HG02623 (cell line): ENCODE measurements around the gene TERT.

Experiments used
- ATAC-seq: cut with Tn5 transposase; IDR thresholded peaks from one replicate; pipeline ENCODE4 v1.9.1; 2021; ENCODE audit warnings: moderate library complexity; ENCODE audit not compliant: unreplicated experiment

TERT gene

DNA sequence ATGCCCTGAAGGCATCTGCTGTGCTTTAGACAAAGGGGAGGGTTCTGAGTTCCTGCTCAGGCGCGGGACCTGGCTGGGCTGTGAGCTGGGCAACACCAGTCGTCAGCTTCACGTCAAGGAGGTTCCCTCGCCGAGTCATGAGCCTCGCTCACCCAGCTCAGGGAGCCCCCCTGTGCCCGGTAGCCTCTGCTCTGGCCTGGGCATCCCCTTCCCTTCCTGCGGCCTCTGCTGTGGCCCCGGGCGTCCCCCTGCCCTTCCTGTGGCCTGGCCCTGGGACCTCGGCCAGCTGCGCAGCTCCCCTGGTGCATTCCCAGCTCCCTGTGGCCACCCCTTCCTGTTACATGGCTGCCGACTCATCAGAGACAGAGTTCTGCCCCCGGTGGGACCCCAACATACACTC lies 29.8 kb downstream of the TERT start:
- no peak for ATAC-seq

DNA sequence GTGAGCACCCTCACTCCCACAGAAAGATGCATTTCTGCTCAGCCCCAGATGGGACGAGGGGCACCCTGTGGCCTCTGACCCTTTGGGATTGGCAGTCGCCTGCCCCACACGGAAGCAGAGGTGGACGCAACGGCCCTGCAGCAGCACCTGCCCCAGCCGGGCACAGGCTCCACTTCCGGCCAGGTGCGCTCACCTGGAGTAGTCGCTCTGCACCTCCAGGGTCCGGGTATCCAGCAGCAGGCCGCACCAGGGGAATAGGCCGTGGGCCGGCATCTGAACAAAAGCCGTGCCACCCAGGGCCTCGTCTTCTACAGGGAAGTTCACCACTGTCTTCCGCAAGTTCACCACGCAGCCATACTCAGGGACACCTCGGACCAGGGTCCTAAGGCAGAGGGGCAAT lies 30.7 kb downstream of the TERT start:
- ATAC-seq = no peak

DNA sequence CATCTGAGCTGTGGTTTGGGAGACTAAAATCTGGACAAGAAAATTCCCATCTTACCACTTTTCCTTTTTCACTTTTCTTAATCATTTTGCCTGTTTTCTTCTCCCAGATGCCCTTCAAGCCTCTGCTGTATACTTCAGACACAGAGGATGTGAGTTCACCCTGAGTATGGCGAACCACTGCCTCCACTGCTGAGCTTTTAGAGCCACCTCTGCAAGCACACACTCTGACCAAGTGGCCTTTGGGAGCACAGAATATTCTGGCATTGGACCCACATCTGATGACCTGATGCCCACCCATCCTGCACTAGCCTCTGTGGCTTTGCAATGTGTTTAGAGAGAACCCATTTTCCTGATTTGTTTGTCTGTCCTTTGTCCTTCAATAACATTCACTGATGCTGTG lies 32.5 kb downstream of the TERT start:
- no peak for ATAC-seq

DNA sequence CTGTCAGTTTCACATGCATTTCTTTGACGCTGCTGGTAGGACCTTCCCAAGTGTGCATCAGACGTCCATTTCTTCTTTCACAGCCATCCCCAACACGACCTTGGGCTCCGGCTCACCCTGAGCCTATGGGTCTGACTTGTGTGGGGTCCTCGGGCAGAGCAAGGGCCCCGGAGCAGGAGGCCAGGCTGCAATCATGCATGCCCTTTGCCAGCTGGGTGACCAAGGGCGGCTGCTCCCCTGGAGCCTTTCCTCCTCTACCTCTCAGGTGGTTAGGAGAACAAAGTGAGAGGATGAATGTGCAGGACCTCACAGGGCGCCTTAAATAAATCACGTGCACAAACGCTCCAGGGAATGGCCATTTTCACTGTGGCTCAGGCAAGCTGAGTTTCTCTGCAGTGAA lies 33.2 kb downstream of the TERT start:
- ATAC-seq = no peak

DNA sequence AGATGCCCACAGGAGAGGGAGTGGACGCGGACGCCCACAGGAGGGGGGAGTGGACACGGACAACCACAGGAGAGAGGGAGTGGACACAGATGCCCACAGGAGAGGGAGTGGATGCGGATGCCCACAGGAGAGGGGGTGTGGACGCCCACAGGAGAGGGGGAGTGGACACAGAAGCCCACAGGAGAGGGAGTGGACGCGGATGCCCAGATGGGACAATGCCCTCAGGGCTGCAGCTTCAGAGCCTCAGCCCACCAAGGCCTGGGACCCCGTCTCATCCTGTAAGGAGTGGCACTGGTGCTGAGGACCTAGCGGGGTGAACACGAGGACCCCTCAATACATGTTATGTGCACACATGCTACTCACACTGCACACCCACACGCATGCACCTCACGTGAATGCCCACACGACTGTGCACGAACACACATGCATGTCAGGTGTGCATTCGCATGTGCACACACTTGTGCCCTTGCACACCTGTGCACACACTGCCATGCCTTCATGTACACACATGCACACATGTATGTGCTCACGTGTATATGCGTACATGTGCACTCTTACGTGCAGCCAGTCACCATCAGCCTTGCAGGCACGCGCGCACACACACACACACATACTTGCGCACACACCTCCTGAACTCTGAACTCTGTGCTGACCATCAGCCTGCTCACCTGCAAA lies 34.9 kb downstream of the TERT start:
- no peak for ATAC-seq

DNA sequence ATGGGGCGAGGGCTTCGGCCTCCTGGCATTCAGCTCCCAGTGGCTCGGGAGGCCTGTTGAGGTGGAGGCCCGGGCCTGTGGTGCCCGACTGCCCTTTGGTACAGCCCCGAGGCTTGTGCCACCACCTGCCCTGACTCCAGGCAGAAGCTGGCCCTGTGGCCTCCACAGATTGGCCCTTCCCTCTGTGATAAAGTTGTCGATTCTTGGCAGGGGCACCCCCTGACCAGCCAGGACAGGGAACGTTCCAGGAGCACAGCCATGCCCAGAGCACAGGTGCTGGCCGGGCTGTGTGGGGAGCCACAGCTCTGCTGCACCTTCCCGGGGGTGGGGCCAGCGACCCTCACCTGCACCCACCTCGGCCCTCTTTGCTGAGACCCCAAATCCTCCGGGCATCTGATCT lies 37.0 kb downstream of the TERT start:
- ATAC-seq = no peak

DNA sequence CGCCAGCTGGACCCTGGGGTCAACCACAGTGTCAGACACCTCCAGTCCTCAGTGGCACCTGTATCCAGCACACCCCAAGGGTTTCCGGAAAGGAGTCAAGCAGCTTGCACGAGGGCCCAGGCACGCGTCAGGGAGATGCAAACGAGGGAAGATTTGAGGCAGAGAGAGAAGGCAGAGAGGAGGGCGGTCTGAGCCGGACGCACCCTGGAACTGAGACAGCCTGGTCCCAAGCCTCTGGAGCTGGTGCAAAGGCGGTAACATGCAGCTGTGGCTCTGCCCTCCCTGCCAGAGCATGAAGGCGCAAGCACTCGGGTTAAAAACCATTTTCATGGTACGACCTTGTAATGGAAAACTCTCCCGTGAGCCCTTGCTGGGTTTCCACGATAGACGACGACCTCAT lies 37.5 kb downstream of the TERT start:
- no peak for ATAC-seq

DNA sequence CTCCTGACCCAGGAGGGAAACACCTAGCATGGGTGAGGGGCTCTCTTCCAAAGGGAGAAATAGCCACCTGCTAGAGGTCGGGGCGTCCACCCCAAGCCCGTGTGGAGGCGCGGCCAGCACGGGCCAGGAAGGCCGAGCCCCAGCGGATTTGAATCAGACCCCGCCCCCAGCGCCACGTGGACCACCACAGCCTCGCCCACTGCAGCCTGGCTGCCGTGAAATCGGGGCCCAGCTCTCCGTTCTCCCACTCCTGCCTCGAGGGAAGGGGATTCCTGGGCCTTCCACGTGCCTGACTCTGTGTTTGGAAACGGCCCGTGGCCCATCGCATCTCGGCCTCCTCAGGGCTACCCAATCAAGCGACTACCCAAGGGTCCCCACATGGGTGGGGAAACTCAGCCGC lies 38.1 kb downstream of the TERT start:
- no peak for ATAC-seq

DNA sequence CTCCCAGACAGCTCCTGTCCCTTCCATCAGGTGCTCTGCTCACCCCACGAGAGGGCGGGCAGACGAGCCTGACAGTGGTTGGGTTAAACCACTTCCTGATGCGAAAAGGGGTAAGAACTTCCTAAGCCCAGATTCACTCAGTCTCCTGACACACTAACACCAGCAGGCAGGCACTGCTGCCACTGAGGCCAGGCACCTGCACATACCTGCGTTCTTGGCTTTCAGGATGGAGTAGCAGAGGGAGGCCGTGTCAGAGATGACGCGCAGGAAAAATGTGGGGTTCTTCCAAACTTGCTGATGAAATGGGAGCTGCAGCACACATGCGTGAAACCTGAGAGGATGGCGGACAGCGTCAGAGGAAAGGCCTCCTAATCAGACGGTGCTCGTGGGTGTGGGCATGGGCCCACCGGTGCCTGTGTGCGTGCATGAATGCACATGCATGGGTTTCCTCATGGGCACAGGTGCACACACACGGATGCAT lies 39.7 kb downstream of the TERT start:
- ATAC-seq = no peak

DNA sequence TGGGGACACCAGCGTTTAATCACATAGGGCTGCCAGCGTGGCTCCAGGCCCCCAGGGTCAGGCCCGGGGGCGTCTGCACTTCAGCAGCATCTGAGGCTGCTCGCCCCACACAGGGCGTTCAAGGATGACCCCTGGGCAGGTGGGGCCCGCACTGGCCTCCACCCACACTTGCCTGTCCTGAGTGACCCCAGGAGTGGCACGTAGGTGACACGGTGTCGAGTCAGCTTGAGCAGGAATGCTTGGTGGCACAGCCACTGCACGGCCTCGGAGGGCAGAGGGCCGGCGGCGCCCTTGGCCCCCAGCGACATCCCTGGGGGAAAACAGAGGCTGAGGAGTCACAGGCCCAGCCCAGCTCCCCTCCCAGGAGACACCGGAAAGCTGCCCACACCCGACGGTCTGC lies 40.7 kb downstream of the TERT start:
- ATAC-seq = no peak

DNA sequence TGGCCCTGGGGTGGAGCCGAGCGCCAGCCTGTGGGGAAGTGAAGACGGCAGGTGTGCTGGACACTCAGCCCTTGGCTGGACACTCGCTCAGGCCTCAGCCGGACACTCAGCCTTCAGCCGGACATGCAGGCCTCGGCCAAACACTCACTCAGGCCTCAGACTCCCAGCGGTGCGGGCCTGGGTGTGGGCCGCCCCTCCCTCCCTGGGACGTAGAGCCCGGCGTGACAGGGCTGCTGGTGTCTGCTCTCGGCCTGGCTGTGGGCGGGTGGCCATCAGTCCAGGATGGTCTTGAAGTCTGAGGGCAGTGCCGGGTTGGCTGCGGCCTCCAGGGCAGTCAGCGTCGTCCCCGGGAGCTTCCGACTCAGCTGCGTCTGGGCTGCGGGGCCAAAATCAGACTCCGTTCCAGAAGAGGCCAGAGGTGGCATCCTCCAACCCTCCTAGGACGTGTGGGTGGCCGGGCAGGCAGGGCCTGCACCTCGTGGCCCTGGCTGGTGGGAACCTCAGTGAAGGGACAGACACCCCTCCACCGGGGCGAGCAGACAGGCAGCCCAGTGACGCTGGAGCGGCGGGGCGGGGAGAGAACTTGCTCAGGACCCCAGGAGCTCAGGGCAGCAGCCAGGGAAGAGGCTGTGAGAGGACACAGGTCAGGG lies 41.3 kb downstream of the TERT start:
- no peak for ATAC-seq

DNA sequence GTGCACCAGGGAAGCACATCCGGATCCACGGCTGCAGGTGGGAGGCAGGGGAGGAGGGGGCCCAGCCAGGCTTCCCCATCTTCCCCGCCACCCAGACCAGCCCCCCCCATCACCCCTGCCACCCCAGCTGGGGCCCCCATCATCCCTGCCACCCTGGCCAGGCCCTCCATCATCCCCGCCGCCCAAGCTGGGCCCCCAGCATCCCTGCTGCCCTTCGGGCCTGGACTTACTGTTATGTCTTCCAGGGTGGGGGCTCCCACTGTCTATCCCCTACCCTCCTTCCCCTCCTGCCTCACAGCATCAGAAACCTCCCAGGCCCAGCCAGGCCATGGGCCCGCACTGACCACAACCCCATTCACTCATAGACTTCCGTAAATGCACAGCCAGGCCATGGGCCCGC lies 42.2 kb downstream of the TERT start:
- no peak for ATAC-seq

DNA sequence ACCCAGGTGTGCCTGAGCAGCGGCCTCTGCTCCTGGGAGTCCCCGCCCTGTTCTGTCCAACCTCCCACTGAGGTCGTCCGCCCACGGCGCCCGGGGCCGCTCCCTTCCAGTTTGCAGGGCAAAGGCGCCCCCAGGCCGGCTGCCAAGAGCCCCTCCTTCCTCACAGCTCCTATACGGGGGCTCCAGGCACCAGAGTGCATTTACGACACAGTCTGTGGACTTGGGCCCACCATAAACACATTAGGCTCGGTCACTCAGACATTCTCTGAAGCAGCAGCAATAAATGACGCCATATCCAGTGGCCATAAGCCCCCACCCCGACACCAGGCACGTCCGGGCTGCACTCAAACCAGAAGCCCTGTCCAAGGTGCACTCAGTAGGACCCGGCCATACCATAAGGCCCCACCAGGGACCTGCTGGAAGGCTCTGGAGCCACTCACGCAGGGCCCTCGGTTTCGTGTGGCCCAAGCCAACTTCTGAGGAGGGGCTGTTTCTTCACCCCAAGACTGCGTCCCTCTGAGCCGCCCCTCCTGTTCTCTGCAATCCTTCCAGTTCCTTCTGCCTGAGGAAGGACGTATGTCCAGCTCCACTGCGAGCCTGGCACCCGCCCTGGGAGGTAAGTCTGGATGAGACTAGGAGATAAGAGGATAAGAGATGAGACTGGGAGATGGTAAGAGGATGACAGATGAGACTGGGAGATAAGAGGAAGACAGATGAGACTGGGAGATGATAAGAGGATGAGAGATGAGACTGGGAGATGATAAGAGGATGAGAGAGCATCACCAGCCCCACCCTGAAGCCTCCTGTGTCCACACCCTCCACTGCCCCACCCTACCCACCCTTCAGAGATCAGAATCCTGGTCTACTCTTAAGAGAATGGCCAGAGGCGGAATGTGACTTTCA lies 42.9 kb downstream of the TERT start:
- no peak for ATAC-seq

DNA sequence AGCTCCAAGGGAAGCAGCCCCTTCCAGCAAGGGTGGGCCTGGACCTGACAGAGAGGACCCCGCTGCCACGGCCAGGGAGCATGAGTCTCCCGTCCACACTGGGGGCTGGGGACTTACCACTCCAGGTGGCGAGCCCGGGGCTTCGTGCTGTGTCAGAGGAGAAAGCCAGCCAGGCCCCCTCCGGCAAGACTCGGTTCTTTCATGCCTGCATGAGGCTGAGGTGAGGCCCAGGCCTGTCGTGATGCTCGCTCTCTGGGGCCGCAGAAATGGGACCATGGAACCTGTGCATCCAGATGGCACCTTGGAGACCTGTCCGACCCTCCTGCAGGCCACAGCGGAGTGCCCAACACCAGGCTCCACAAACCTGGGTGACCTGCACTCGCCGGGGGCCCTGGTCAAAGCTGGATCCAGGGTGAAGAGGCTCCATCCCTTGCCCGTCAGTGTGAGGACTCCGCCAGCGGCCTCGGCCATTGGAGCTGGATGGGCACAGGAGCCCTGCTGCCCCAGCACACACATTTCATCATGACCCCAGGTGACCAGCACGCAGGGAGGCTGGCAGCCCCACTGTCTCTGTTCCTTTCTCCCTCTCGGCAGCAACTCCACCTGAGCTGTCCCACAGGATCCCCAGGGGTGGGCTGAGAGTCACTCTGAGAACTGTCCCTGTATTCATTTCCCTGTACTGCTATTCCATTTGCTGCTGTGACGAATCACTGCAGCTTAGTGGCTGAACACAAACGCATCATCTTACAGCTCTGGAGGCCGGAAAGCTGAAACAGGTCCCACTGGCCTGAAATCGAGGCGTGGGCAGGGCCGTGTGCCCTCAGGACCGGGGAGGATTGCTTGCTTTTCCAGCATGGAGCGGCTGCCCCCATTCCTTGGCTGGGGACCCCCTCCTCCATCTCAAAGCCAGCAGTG lies 45.2 kb downstream of the TERT start:
- no peak for ATAC-seq

DNA sequence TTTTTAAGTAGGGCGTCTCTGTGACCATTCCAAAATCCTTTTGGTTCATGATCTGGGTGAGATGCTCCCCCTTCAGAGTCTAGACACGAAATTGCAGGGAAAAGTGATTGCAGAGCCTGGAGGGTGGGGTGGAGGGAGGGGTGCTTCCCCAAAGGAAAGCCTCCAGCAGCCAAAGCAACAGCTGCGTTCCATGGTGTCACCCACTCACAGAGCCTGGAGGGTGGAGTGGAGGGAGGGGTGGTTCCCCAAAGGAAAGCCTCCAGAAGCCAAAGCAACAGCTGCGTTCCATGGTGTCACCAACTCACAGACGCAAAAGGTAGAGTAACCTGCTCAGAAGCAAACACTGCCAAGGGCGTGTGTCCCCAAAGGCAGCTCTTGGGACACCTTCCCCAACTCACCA lies 47.1 kb downstream of the TERT start:
- no peak for ATAC-seq

DNA sequence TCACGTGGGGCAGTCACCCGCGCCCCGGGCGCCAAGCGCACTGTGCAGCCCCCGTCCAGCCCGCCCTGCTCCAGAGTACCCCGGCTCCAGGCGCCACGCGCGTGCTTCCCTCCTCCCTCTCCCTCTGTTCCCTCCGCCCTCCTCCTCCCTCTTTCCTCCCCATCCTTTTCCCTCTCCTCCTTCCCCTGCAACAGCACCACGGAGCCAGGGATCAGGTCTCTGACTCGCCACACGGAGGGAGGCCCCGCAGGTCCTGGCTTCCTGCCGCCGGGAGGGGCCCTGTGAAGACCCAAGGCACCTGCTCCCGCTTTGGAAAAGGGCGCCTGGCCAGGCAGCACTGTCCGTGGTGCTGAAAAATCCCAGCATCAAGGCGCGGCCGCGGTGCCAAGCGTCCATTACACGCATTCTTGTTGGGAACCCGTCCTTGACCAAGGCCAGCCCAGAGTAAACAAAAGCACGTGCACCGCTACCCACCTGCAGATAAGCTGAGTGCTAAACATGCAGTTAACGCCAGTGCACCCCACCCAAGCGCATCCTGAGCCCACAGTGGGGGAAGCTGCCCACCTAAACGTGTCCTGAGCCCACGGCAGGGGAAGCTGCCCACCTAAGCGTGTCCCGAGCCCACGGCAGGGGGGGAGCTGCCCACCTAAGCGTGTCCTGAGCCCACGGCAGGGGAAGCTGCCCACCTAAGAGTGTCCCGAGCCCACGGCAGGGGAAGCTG lies 48.0 kb downstream of the TERT start:
- ATAC-seq = no peak

DNA sequence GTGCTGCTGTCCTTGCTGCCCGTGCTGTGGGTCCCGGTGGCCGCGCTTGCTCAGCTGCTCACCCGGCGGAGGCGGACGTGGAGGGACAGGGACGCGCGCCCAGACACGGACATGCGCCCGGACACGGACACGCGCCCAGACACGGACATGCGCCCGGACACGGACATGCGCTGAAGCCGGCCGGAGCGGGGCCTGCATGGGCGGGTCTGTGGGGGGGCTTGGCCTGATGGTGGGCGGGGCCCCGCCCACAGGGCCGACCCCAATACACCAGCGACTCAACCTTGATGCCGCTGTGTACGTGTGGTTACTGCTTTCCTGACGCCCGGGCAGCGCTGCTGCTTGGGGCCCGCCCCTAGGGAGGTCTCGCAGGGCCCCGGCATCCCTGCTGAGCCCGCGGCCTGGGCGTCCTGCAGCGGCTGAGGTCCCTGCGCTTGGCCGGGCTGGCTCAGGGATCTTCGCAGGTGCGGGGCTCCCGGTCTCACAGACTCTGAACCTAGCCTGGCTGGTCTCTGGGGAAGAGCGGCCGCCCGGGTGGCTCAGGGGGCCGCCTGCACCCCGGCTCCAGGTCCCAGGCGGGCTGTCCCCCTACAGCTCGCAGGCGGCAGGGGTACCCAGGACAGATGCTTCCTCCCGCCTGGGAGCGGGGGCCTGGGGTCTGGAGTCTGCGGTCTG lies 48.8 kb downstream of the TERT start:
- ATAC-seq = no peak

DNA sequence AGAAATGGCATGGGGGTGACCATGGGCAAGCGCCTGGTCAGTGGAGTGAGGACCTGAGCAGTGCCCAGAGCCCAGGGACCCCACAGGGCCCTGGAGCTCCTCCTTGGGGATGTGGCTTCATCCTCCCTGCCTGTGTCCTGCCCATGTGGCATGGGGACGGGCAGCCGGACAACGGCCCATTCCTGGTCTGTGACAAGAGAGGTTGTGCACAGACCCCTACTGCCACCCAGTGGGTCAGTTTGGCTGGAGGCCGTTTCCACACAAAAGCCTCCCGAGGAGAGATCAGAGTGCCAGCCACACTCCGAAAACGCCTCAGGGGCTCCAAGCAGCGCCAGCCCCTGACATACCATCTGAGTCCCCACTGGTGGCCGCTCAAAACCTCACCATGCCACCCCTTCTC lies 49.9 kb downstream of the TERT start:
- ATAC-seq = no peak

DNA sequence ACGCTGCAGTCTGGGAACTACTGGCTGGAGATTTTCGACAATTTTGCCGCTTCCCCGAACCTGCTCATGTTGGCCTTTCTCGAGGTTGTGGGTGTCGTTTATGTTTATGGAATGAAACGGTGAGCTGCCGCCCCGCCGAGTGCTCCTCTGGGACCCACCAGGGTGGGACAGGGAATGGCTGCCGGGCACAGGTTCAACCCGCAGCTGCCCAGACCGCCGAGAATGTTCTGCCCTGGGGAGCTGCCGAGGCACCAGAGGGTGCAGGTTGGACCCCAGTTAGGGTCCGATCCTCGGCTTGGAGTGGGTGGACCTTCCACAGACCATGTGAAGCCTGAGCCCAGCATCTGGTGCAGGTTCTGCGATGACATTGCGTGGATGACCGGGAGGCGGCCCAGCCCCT lies 50.6 kb downstream of the TERT start:
- ATAC-seq = no peak
